Measurements from ENCODE around the gene STX11.

Gene STX11

GRCh38 chr6:144156991-144157390, 6.7 kb downstream of the STX11 start:
- H3K9ac ChIP-seq (ENCODE audit: low read length) = no peak overlapping the region
- no peaks in the 10 kb centered on the region for H3K27me3 ChIP-seq (replicated peaks; ENCODE audit: insufficient read depth, low read length)
- no peak overlapping the region for H3K27ac ChIP-seq (ENCODE audit: low read length)
- H3K4me1 ChIP-seq (ENCODE audit: low read length) = 0 out of 2 replicates have a peak, but pooled peaks cover 5% of the 10 kb centered on the region
- H3K79me2 ChIP-seq (ENCODE audit: low read length) = peaks cover 24% of the 10 kb centered on the region
- DNase-seq = no peak
- H3K9me3 ChIP-seq (replicated peaks; ENCODE audit: insufficient read depth, low read length) = no peaks in the 10 kb centered on the region
- H3K4me3 ChIP-seq (ENCODE audit: low read length) = no peak overlapping the region
- no peaks in the 10 kb centered on the region for H4K20me1 ChIP-seq (ENCODE audit: insufficient read depth, low read length)
- H3K9me2 ChIP-seq (replicated peaks; ENCODE audit: insufficient read depth, low read length) = no peaks in the 10 kb centered on the region
- no peaks in the 10 kb centered on the region for H3F3A ChIP-seq (ENCODE audit: insufficient read depth, low read length)
- no peak overlapping the region for H3K4me2 ChIP-seq (ENCODE audit: low read depth, low read length)
- H3K36me3 ChIP-seq (replicated peaks; ENCODE audit: insufficient read depth, low read length) = no peaks in the 10 kb centered on the region
- H2AFZ ChIP-seq (ENCODE audit: low read length) = no peak overlapping the region
- TF ChIP-seq EZH2phosphoT487 (IDR thresholded peaks at IDR 0.05; ENCODE audit: low read length) (no peak), CTCF (IDR thresholded peaks at IDR 0.05; ENCODE audit: low read length) (no peak), EZH2 (optimal IDR thresholded peaks at IDR 0.05; ENCODE audit: low read depth, low read length) (no peak)

- H3K4me2 ChIP-seq (ENCODE audit: low read depth, low read length) = no peak overlapping the region
- H2AFZ ChIP-seq (ENCODE audit: low read length) = no peak overlapping the region
Measured at GRCh38 chr6:144158133-144158532, 7.8 kb downstream of the STX11 start.

GRCh38 chr6:144159223-144159622, 8.9 kb downstream of the STX11 start:
- TF ChIP-seq EZH2phosphoT487 (IDR thresholded peaks at IDR 0.05; ENCODE audit: low read length) (no peak), CTCF (IDR thresholded peaks at IDR 0.05; ENCODE audit: low read length) (no peak), EZH2 (optimal IDR thresholded peaks at IDR 0.05; ENCODE audit: low read depth, low read length) (no peak)
- H3K9ac ChIP-seq (ENCODE audit: low read length) = no peak overlapping the region

More at GRCh38 chr6:144158133-144158532, 7.8 kb downstream of the STX11 start:
- TF ChIP-seq CTCF (IDR thresholded peaks at IDR 0.05; ENCODE audit: low read length) (no peak), EZH2phosphoT487 (IDR thresholded peaks at IDR 0.05; ENCODE audit: low read length) (no peak), EZH2 (optimal IDR thresholded peaks at IDR 0.05; ENCODE audit: low read depth, low read length) (no peak)
- no peaks in the 10 kb centered on the region for H4K20me1 ChIP-seq (ENCODE audit: insufficient read depth, low read length)
- no peaks in the 10 kb centered on the region for H3K27me3 ChIP-seq (replicated peaks; ENCODE audit: insufficient read depth, low read length)
- H3K36me3 ChIP-seq (replicated peaks; ENCODE audit: insufficient read depth, low read length) = no peaks in the 10 kb centered on the region
- DNase-seq = no peak
- no peak overlapping the region for H3K4me3 ChIP-seq (ENCODE audit: low read length)
- H3K9me3 ChIP-seq (replicated peaks; ENCODE audit: insufficient read depth, low read length) = no peaks in the 10 kb centered on the region
- no peak overlapping the region for H3K9ac ChIP-seq (ENCODE audit: low read length)
- no peaks in the 10 kb centered on the region for H3K9me2 ChIP-seq (replicated peaks; ENCODE audit: insufficient read depth, low read length)
- 0 out of 2 replicates have a peak, but pooled peaks cover 5% of the 10 kb centered on the region for H3K4me1 ChIP-seq (ENCODE audit: low read length)
- no peaks in the 10 kb centered on the region for H3F3A ChIP-seq (ENCODE audit: insufficient read depth, low read length)
- no peak overlapping the region for H3K27ac ChIP-seq (ENCODE audit: low read length)
- H3K79me2 ChIP-seq (ENCODE audit: low read length) = peaks cover 15% of the 10 kb centered on the region

More at GRCh38 chr6:144159223-144159622, 8.9 kb downstream of the STX11 start:
- Histone ChIP-seq H3K9me2 (replicated peaks; ENCODE audit: insufficient read depth, low read length) (no peaks in the 10 kb centered on the region), H3K4me3 (ENCODE audit: low read length) (no peak overlapping the region), H3K4me2 (ENCODE audit: low read depth, low read length) (no peak overlapping the region), H3K27me3 (replicated peaks; ENCODE audit: insufficient read depth, low read length) (no peaks in the 10 kb centered on the region), H3K79me2 (ENCODE audit: low read length) (peaks cover 8% of the 10 kb centered on the region), H3F3A (ENCODE audit: insufficient read depth, low read length) (no peaks in the 10 kb centered on the region), H3K36me3 (replicated peaks; ENCODE audit: insufficient read depth, low read length) (no peaks in the 10 kb centered on the region), H3K27ac (ENCODE audit: low read length) (no peak overlapping the region), H3K9me3 (replicated peaks; ENCODE audit: insufficient read depth, low read length) (no peaks in the 10 kb centered on the region), H4K20me1 (ENCODE audit: insufficient read depth, low read length) (no peaks in the 10 kb centered on the region), H2AFZ (ENCODE audit: low read length) (no peak overlapping the region), H3K4me1 (ENCODE audit: low read length) (0 out of 2 replicates have a peak, but pooled peaks cover 5% of the 10 kb centered on the region)
- DNase-seq = no peak
